ENCODE data around the gene CUBN. TPM values are rescaled to one million over a fixed set of nuclear protein-coding genes. Genes with fewer than 3 reads are reported as not detected.

The CUBN gene
- total and polyA plus RNA-seq, 2 experiments from 2014 or later = 0.41 to 0.65 TPM

- H3K4me3 ChIP-seq = no peak overlapping the region
- no peak overlapping the region for H3K27ac ChIP-seq
- peaks cover 37% of the 10 kb centered on the region for H3K4me1 ChIP-seq (ENCODE audit: insufficient read depth)
- in situ Hi-C loops (cut with MboI) = no loop called here
- H3K27me3 ChIP-seq (replicated peaks; ENCODE audit: insufficient read depth) = no peaks in the 10 kb centered on the region
- H2AFZ ChIP-seq = no peak overlapping the region
- whole genome bisulfite sequencing, 2 experiments (ENCODE audit: low coverage in 1 of 2, low lambda C conversion rate in 2 of 2, missing lambda C conversion rate in 2 of 2) = 94 to 98% methylated on average over 2 of the region's 2 CpGs
- no peak overlapping the region for H3K9ac ChIP-seq
- DNase-seq = no peak
- no peaks in the 10 kb centered on the region for H3K9me3 ChIP-seq (ENCODE audit: low read depth)
- no peaks in the 10 kb centered on the region for H4K20me1 ChIP-seq (ENCODE audit: insufficient read depth)
- no peak overlapping the region for H3K4me2 ChIP-seq (ENCODE audit: unreplicated experiment)
- no peaks in the 10 kb centered on the region for H3K9me2 ChIP-seq (ENCODE audit: insufficient read depth)
- TF ChIP-seq EZH2phosphoT487 (IDR thresholded peaks at IDR 0.05; ENCODE audit: insufficient read depth, low read depth) = no peak
- no peak for TF ChIP-seq EZH2 (IDR thresholded peaks at IDR 0.05; ENCODE audit: insufficient read depth, poor library complexity, severe bottlenecking)
- H3F3A ChIP-seq (ENCODE audit: insufficient read depth) = peaks cover 31% of the 10 kb centered on the region
- no peaks in the 10 kb centered on the region for H3K36me3 ChIP-seq (ENCODE audit: low read depth)
- H3K79me2 ChIP-seq (ENCODE audit: insufficient read depth) = no peaks in the 10 kb centered on the region
Observed at GRCh38 chr10:17081431-17081830, 48.2 kb downstream of the CUBN start.

DNA sequence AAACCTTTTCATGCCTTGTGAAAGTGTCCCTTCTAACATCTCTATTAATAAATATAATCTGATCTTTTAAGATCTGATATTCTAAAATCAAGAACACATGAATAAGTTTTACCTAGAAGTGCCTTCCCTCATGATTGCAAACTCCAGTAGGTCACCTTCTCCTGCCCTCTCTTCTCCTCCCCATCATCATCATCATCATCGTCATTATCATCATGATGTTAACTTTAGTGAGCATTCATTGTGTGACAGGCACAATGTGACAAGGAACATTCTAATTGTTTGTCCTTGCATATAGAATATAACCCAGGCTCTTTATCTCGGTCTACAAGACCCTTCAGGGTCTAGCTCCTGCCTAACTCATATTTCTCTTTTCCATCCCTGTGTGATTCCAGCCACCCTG, 51.7 kb downstream of the CUBN start:
- no peaks in the 10 kb centered on the region for H3K9me2 ChIP-seq (ENCODE audit: insufficient read depth)
- H3K9me3 ChIP-seq (ENCODE audit: low read depth) = no peaks in the 10 kb centered on the region
- 68 to 87% methylated on average over 2 of the region's 2 CpGs for WGBS, 2 experiments (ENCODE audit: low coverage in 1 of 2, low lambda C conversion rate in 2 of 2, missing lambda C conversion rate in 2 of 2)
- peak overlapping the region; percentile 79 for H3K4me2 ChIP-seq (ENCODE audit: unreplicated experiment)
- H3F3A ChIP-seq (ENCODE audit: insufficient read depth) = peaks cover 44% of the 10 kb centered on the region
- in situ Hi-C loops (cut with MboI) = no loop called here
- H2AFZ ChIP-seq = peak overlapping the region; percentile 71
- no peak for TF ChIP-seq EZH2 (IDR thresholded peaks at IDR 0.05; ENCODE audit: insufficient read depth, poor library complexity, severe bottlenecking)
- TF ChIP-seq EZH2phosphoT487 (IDR thresholded peaks at IDR 0.05; ENCODE audit: insufficient read depth, low read depth) = no peak
- peaks cover 44% of the 10 kb centered on the region for H3K4me1 ChIP-seq (ENCODE audit: insufficient read depth)
- H3K79me2 ChIP-seq (ENCODE audit: insufficient read depth) = no peaks in the 10 kb centered on the region
- no peaks in the 10 kb centered on the region for H3K36me3 ChIP-seq (ENCODE audit: low read depth)
- no peak for DNase-seq
- H3K4me3 ChIP-seq = no peak overlapping the region
- peak overlapping the region; percentile 98 for H3K27ac ChIP-seq
- no peaks in the 10 kb centered on the region for H4K20me1 ChIP-seq (ENCODE audit: insufficient read depth)
- H3K27me3 ChIP-seq (replicated peaks; ENCODE audit: insufficient read depth) = no peaks in the 10 kb centered on the region
- H3K9ac ChIP-seq = peak overlapping the region; percentile 80

DNA sequence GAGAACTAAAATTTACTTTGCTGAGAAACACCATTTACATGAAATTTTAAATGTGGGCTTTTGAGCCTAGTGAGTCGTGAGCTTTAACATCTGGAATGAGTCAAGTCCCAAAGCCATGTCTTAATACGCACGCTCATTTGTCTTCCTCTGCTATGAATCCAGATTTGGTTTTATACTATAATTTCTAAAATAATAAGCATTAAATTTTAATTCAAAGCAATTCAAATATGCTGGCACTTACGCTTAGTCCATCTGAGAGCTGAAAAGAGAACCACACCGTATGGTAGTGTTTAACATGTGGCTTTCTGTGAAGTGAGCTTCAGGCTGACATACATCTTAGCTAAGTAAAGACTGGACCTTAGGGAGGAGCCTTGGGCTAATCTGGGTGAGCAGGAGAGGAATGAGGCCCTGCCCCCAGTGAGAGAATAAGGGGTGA, 52.2 kb downstream of the CUBN start:
- peak; percentile 74 for DNase-seq
- no peaks in the 10 kb centered on the region for H3K9me3 ChIP-seq (ENCODE audit: low read depth)
- H3K9ac ChIP-seq = peak overlapping the region; percentile 80
- H3K4me3 ChIP-seq = 0 out of 2 replicates have a peak overlapping the region, but pooled peaks have one; percentile 13
- no peaks in the 10 kb centered on the region for H3K9me2 ChIP-seq (ENCODE audit: insufficient read depth)
- no peaks in the 10 kb centered on the region for H3K27me3 ChIP-seq (replicated peaks; ENCODE audit: insufficient read depth)
- H2AFZ ChIP-seq = peak overlapping the region; percentile 71
- H3K79me2 ChIP-seq (ENCODE audit: insufficient read depth) = no peaks in the 10 kb centered on the region
- peak overlapping the region; percentile 98 for H3K27ac ChIP-seq
- peak overlapping the region; percentile 79 for H3K4me2 ChIP-seq (ENCODE audit: unreplicated experiment)
- no peaks in the 10 kb centered on the region for H4K20me1 ChIP-seq (ENCODE audit: insufficient read depth)
- H3K36me3 ChIP-seq (ENCODE audit: low read depth) = no peaks in the 10 kb centered on the region
- in situ Hi-C loops (cut with MboI) = no loop called here
- TF ChIP-seq EZH2phosphoT487 (IDR thresholded peaks at IDR 0.05; ENCODE audit: insufficient read depth, low read depth) (no peak), EZH2 (IDR thresholded peaks at IDR 0.05; ENCODE audit: insufficient read depth, poor library complexity, severe bottlenecking) (no peak)
- H3K4me1 ChIP-seq (ENCODE audit: insufficient read depth) = peaks cover 46% of the 10 kb centered on the region
- 13 to 19% methylated on average over 5 of the region's 5 CpGs for WGBS, 2 experiments (ENCODE audit: low coverage in 1 of 2, low lambda C conversion rate in 2 of 2, missing lambda C conversion rate in 2 of 2)
- H3F3A ChIP-seq (ENCODE audit: insufficient read depth) = peaks cover 44% of the 10 kb centered on the region

DNA sequence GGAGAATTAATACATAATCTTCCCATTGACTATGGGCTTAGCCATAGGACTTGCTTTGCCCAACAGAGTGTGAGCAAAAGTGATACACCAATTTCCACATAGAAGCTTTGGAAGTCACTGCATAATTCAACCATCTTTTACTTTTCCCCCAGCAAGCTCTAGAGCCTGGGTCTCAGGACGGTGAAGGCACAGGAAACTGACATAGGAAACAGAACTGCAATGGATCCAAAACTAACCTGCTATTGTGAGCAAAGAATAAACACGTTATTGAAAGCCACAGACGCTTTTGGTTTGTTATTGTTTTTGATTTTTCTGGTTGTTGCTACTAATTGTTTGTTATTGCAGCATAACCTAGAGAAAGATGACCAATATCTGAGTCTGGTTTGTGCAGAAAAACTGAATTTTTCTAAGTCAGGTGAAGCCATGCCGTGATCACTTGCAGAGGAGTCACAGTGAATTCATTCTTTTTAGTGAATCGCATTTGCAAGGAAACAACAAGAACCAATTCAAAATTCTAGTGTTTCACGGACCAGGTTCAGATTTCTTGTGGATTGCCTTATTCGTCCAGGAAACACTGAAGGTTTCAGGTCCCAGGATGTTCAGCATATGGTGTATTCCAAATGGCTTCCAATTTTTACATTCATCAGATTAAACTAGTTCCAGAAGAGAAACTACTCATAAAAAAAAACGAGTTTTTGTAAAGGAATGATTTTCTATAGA, 52.8 kb downstream of the CUBN start:
- no peaks in the 10 kb centered on the region for H4K20me1 ChIP-seq (ENCODE audit: insufficient read depth)
- 58 to 59% methylated on average over 8 of the region's 8 CpGs for WGBS, 2 experiments (ENCODE audit: low coverage in 1 of 2, low lambda C conversion rate in 2 of 2, missing lambda C conversion rate in 2 of 2)
- peak overlapping the region; percentile 71; the same call in 1 of the 2 replicates for H2AFZ ChIP-seq
- no peaks in the 10 kb centered on the region for H3K79me2 ChIP-seq (ENCODE audit: insufficient read depth)
- H3K36me3 ChIP-seq (ENCODE audit: low read depth) = no peaks in the 10 kb centered on the region
- peaks cover 44% of the 10 kb centered on the region for H3F3A ChIP-seq (ENCODE audit: insufficient read depth)
- DNase-seq = peak; percentile 3
- in situ Hi-C loops (cut with MboI) = no loop called here
- no peaks in the 10 kb centered on the region for H3K9me3 ChIP-seq (ENCODE audit: low read depth)
- H3K27me3 ChIP-seq (replicated peaks; ENCODE audit: insufficient read depth) = no peaks in the 10 kb centered on the region
- H3K9me2 ChIP-seq (ENCODE audit: insufficient read depth) = no peaks in the 10 kb centered on the region
- H3K4me1 ChIP-seq (ENCODE audit: insufficient read depth) = peaks cover 52% of the 10 kb centered on the region
- peak overlapping the region; percentile 98 for H3K27ac ChIP-seq
- TF ChIP-seq EZH2 (IDR thresholded peaks at IDR 0.05; ENCODE audit: insufficient read depth, poor library complexity, severe bottlenecking) = no peak
- TF ChIP-seq EZH2phosphoT487 (IDR thresholded peaks at IDR 0.05; ENCODE audit: insufficient read depth, low read depth) = no peak
- H3K9ac ChIP-seq = peak overlapping the region; percentile 80
- peak overlapping the region; percentile 79 for H3K4me2 ChIP-seq (ENCODE audit: unreplicated experiment)
- 0 out of 2 replicates have a peak overlapping the region, but pooled peaks have one; percentile 51 for H3K4me3 ChIP-seq
